ENCODE measurements around the gene RASA4. TPM values are rescaled to one million over a fixed set of nuclear protein-coding genes. Genes with fewer than 3 reads are reported as not detected.
"Not testable (repeated sequence)": the region's sequence is repeated elsewhere in the genome, so short reads cannot be mapped to it uniquely, and the experiment has no call there.

Gene RASA4
- polyA plus RNA-seq = 10 to 100 TPM; 15.1 to 37.6 (median 35.2) TPM

DNA sequence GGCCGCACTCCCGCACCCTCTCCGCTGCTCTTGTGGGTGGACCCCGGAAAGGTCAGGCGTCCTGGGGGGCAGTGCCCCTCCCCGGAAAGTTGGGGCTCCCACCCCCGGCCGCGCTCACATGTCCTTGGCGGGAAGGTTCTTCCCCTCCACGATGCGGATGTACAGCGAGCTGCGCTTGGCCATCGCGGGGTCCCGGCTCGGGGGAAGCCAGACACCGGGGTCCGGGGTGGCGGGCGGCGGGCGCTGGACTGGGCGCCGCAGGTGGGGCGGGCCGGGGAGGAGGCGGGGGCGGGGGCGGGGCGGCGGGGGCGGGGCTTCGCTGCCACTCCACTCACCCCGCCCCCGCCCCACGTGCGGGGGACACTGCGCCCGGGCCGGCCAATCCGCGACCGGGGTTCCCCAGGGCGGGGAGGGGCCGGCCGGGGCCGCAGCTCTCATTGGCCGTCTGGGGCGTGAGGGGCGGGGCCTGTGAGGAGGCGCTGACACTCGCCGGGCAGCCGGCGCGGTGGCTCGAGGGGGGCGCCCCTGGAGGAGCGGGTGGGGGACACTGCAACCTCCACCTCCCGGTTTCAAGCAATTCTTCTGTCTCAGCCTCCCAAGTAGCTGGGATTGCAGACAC is at the start of gene RASA4:
Gene RASA4, minus strand, starts transcription at position 250 of the 619 bp plus-strand sequence. Its CDS starts 67 bp downstream, at position 183.
- WGBS, 3 donors = 0 to 1% (median 1%) methylated on average over 9 to 20 of the region's 62 CpGs
- not testable (repeated sequence) for H3K27ac ChIP-seq (ENCODE audit: low read depth, low read length)

- WGBS, 3 donors = 73 to 86% (median 82%) methylated on average over 4 of the region's 11 CpGs
Observed at GRCh38 chr7:102664765-102665164, 48.2 kb upstream of the RASA4 start.

GRCh38 chr7:102649924-102650323 is 33.4 kb upstream of the RASA4 start, which contains the start of gene SPDYE2B:
SPDYE2B (plus strand) TSS chr7:102650319; CDS start chr7:102652349, 2,030 bp downstream.
- WGBS, 3 donors = no CpG with 5 or more reads among the region's 4 CpGs
- not testable (repeated sequence) for H3K27ac ChIP-seq (ENCODE audit: low read depth, low read length)

More at GRCh38 chr7:102664765-102665164, 48.2 kb upstream of the RASA4 start:
- not testable (repeated sequence) for H3K27ac ChIP-seq (ENCODE audit: low read depth, low read length)

GRCh38 chr7:102647813-102648212 is 31.3 kb upstream of the RASA4 start:
- WGBS, 3 donors = 96 to 99% (median 98%) methylated on average over 5 of the region's 7 CpGs
- not testable (repeated sequence) for H3K27ac ChIP-seq (ENCODE audit: low read depth, low read length)

DNA sequence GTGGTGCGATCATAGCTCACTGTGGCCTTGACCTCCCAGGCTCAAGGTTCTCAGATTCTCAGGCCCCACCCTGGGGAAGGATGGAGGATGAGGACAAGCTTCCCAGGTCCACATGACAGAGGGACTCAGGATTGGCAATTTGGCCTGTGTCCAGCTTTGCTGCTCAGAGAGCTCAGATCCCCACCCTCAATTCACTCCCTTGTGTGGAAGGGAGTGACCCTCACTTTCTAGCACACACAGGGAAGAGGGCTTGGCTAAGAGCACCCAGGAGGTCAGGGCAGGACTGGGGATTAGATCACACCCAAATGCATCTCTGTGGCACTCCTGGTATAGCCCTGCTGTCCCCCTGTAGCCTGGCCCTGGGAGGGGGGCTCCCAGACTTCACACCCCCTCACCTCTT is 26.8 kb upstream of the RASA4 start:
- WGBS, 3 donors = no CpG with 5 or more reads among the region's 1 CpG
- not testable (repeated sequence) for H3K27ac ChIP-seq (ENCODE audit: low read depth, low read length)

- WGBS, 3 donors = no CpG with 5 or more reads among the region's 9 CpGs
- H3K27ac ChIP-seq (ENCODE audit: low read depth, low read length) = not testable (repeated sequence)
Observed at GRCh38 chr7:102642691-102643090, 26.1 kb upstream of the RASA4 start, which contains the start of gene UPK3BL1. UPK3BL1 (minus strand) TSS chr7:102642791; CDS start chr7:102642741, 50 bp downstream.

DNA sequence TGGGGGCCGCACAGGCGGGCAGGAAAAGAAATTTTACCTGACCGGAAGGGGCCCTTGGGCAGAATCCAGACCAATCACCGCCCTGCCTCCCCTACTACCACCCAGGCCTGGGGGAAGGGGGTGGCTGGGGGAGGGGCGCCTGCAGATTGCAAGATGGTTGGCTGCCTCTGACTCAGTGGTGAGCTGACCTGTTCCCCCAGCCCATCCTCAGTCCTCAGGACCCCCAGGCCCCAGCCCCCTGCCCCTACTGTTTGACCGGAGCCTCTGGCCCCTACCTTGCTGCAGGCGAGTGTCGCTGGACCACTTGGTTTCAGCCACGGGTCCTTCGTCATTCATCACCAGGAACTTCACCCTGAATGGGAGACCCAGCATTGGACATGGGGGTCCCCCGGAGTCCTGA is 22.3 kb upstream of the RASA4 start:
- not testable (repeated sequence) for H3K27ac ChIP-seq (ENCODE audit: low read depth, low read length)
- 88 to 93% (median 91%) methylated on average over 6 to 7 of the region's 11 CpGs for WGBS, 3 donors

GRCh38 chr7:102636956-102637355 is 20.4 kb upstream of the RASA4 start:
- 89 to 99% (median 92%) methylated on average over 5 to 8 of the region's 13 CpGs for WGBS, 3 donors
- not testable (repeated sequence) for H3K27ac ChIP-seq (ENCODE audit: low read depth, low read length)

- 80% methylated on average over 3 of the region's 5 CpGs; no CpG with 5 or more reads in 1 of the 3 donors for WGBS, 3 donors
- H3K27ac ChIP-seq (ENCODE audit: low read depth, low read length) = not testable (repeated sequence)
Observed at GRCh38 chr7:102635354-102635753, 18.8 kb upstream of the RASA4 start.

DNA sequence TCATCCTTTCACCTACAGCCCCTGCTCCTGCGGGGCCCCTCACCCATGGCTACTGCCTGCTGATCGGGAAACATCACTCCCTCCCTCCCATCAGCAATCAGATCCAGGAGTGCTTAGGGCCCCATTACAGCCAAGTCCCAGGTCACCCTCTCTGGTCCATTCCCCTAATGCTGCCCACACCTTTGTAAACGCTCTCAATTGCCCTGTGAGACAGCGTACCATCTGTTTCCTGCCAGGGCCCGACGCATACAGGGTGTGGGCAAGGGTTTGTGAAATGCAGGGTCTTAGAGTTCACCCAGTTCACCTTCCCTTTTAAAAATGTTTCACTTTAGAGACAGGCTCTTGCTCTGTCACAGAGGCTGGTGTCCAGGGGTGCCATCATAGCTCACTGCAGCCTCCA is 17.7 kb upstream of the RASA4 start:
- WGBS, 3 donors = 44 to 90% (median 51%) methylated on average over 2 of the region's 6 CpGs
- H3K27ac ChIP-seq (ENCODE audit: low read depth, low read length) = not testable (repeated sequence)

DNA sequence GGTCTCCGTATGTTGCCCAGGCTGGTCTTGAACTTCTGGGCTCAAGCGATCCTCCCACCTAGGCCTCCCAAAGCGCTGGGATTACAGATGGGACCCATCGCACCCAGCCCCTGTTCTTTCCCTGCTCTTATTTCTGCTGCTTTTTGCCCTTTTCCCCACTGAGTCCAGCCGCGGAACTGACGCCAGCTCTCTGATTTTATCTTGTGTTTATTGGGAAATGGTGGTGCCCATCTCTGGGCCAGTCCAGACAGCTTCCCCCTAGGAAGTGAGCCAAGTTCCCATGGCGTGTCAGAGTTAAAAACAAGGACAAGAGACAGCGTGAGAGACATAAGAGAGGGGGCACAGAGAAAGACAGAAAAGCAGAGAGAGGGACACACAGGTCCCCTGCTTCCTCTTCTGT is 14.1 kb upstream of the RASA4 start:
- not testable (repeated sequence) for H3K27ac ChIP-seq (ENCODE audit: low read depth, low read length)
- 48 to 92% (median 59%) methylated on average over 4 to 6 of the region's 9 CpGs for WGBS, 3 donors

GRCh38 chr7:102627271-102627904 is 10.8 kb upstream of the RASA4 start:
- H3K27ac ChIP-seq (ENCODE audit: low read depth, low read length) = not testable (repeated sequence)
- WGBS, 3 donors = no CpG with 5 or more reads among the region's 8 CpGs

GRCh38 chr7:102618122-102618521 is 1.6 kb upstream of the RASA4 start:
- WGBS, 3 donors = 83 to 94% (median 84%) methylated on average over 4 to 5 of the region's 8 CpGs
- H3K27ac ChIP-seq (ENCODE audit: low read depth, low read length) = not testable (repeated sequence)

- not testable (repeated sequence) for H3K27ac ChIP-seq (ENCODE audit: low read depth, low read length)
- no CpG with 5 or more reads among the region's 10 CpGs for WGBS, 3 donors
Observed at GRCh38 chr7:102615930-102616329, 626 bp downstream of the RASA4 start.

DNA sequence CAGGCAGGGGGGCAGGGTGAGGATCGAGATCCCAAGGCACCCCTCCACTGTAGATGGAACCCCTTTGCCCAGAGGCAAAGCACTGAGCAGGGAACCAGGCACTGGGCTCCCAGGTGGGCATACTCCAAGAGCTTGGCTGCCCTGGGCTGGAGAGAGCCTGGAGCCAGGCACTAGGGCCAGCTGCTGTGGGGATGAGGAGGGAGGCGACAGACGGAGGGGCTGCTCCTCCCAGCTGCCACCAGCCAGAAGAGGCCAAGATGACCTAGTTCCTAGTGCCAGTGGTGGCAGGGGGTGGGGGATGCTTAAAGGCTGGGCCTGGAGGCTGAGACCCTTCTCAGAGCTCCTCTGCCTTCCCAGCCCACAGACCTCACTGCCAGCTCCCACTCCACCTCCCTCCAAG is 1.7 kb downstream of the RASA4 start:
- no CpG with 5 or more reads among the region's 3 CpGs for WGBS, 3 donors

GRCh38 chr7:102614346-102614697 is 2.2 kb downstream of the RASA4 start:
- H3K27ac ChIP-seq (ENCODE audit: low read depth, low read length) = not testable (repeated sequence)
- WGBS, 3 donors = no CpG with 5 or more reads among the region's 4 CpGs

More for the DNA sequence above, 1.7 kb downstream of the RASA4 start:
- H3K27ac ChIP-seq (ENCODE audit: low read depth, low read length) = not testable (repeated sequence)

- not testable (repeated sequence) for H3K27ac ChIP-seq (ENCODE audit: low read depth, low read length)
- WGBS, 3 donors = 33 to 58% (median 53%) methylated on average over 3 to 4 of the region's 15 CpGs
Observed at GRCh38 chr7:102613575-102614345, 2.8 kb downstream of the RASA4 start.

- H3K27ac ChIP-seq (ENCODE audit: low read depth, low read length) = not testable (repeated sequence)
- WGBS, 3 donors = 11 to 26% (median 22%) methylated on average over 7 of the region's 10 CpGs
Observed at GRCh38 chr7:102611675-102612325, 4.8 kb downstream of the RASA4 start.
